Raji (cell line): ENCODE results near the gene USP9X.

Experiments used
- POLR2A ChIP-seq: IDR thresholded peaks from 2 replicates; pipeline ENCODE4 v1.6.1; 2011; ENCODE audit warnings: low read depth, low read length, control low read depth; ENCODE audit not compliant: insufficient read depth

The USP9X gene

GRCh38 chrX:41084893-41085511 is at the start of gene USP9X:
Gene USP9X (plus strand): TSS chrX:41085445. CDS start chrX:41123629, 38,184 bp downstream.
- TF ChIP-seq POLR2A = no peak; the same call in 1 of the 2 replicates

- no peak for TF ChIP-seq POLR2A
Measured at GRCh38 chrX:41035582-41035981, 49.7 kb upstream of the USP9X start.

- TF ChIP-seq POLR2A = no peak
Measured at GRCh38 chrX:41036668-41037326, 48.4 kb upstream of the USP9X start.

- TF ChIP-seq POLR2A = no peak
Measured at GRCh38 chrX:41043196-41043595, 42.0 kb upstream of the USP9X start.

GRCh38 chrX:41043674-41044345 is 41.4 kb upstream of the USP9X start:
- no peak for TF ChIP-seq POLR2A

- TF ChIP-seq POLR2A = no peak
Measured at GRCh38 chrX:41045960-41046567, 39.2 kb upstream of the USP9X start.

- TF ChIP-seq POLR2A = no peak
Measured at GRCh38 chrX:41047878-41048534, 37.2 kb upstream of the USP9X start.

GRCh38 chrX:41050359-41050758 is 34.9 kb upstream of the USP9X start:
- no peak for TF ChIP-seq POLR2A

GRCh38 chrX:41051288-41051687 is 34.0 kb upstream of the USP9X start:
- no peak for TF ChIP-seq POLR2A

- TF ChIP-seq POLR2A = no peak
Measured at GRCh38 chrX:41055740-41056139, 29.5 kb upstream of the USP9X start.

GRCh38 chrX:41064018-41064417 is 21.2 kb upstream of the USP9X start:
- TF ChIP-seq POLR2A = no peak

- TF ChIP-seq POLR2A = no peak
Measured at GRCh38 chrX:41066391-41066790, 18.9 kb upstream of the USP9X start.

- no peak for TF ChIP-seq POLR2A
Measured at GRCh38 chrX:41066969-41067368, 18.3 kb upstream of the USP9X start.

GRCh38 chrX:41067721-41068120 is 17.5 kb upstream of the USP9X start:
- no peak for TF ChIP-seq POLR2A

GRCh38 chrX:41076742-41077141 is 8.5 kb upstream of the USP9X start:
- no peak for TF ChIP-seq POLR2A

GRCh38 chrX:41081821-41082220 is 3.4 kb upstream of the USP9X start:
- TF ChIP-seq POLR2A = no peak

- TF ChIP-seq POLR2A = no peak
Measured at GRCh38 chrX:41082783-41083182, 2.5 kb upstream of the USP9X start.
